Transverse colon (tissue), 4 donors: ENCODE results near the gene PDZD2. TPM values are rescaled to one million over a fixed set of nuclear protein-coding genes. Genes with fewer than 3 reads are reported as not detected.

ENCODE experiments used
- DNase-seq: peaks from one replicate; pipeline ENCODE4 v3.0.0-alpha.2; 2019
- H3K27ac ChIP-seq, 4 donors: fragments of 200-600 bp; sonication (generic); 2 replicates each; pipeline ENCODE4 v1.5.1; 2016 to 2018; ENCODE audit warnings: inconsistent platforms in 4 of 4
- H3K27me3 ChIP-seq: fragments of 200-600 bp; sonication (generic); 2 replicates; pipeline ENCODE4 v1.5.1; 2017; ENCODE audit warnings: inconsistent platforms
- H3K36me3 ChIP-seq, 4 donors: fragments of 200-600 bp; sonication (generic); 2 replicates each; pipeline ENCODE4 v1.5.1; 2017 to 2019; ENCODE audit warnings: inconsistent platforms in 4 of 4
- H3K4me1 ChIP-seq, 4 donors: fragments of 200-600 bp; sonication (generic); 2 replicates each; pipeline ENCODE4 v1.5.1; 2017 to 2020; ENCODE audit warnings: inconsistent platforms in 4 of 4
- H3K4me3 ChIP-seq, 4 donors: fragments of 200-600 bp; sonication (generic); 1 replicate in 1 of 4; 2 replicates in 3 of 4; pipeline versions ENCODE4 v1.5.1 to v1.6.1; 2017 to 2019; ENCODE audit warnings: inconsistent platforms in 4 of 4
- H3K9me3 ChIP-seq, 2 donors: fragments of 200-600 bp; sonication (generic); 2 replicates each; pipeline ENCODE4 v1.5.1; 2017 to 2019; ENCODE audit warnings: inconsistent platforms in 2 of 2
- EP300 ChIP-seq: sonication (generic); formaldehyde crosslinking; IDR thresholded peaks from one replicate; pipeline ENCODE4 v1.6.1; 2017; ENCODE audit warnings: antibody characterized with exemption, low read depth
- POLR2A ChIP-seq: fragments of 450-650 bp; IDR thresholded peaks from one replicate; pipeline ENCODE4 v1.6.1; 2016; ENCODE audit warnings: antibody characterized with exemption, mild to moderate bottlenecking, moderate library complexity
- POLR2AphosphoS5 ChIP-seq, 3 donors: sonication (generic); formaldehyde crosslinking; IDR thresholded peaks; one replicate each; pipeline ENCODE4 v1.6.1; 2016; ENCODE audit warnings: antibody characterized with exemption in 3 of 3
- WGBS, 2 donors: methylation state at CpG; one replicate each; pipeline ENCODE4 v1.1.5; 2018; ENCODE audit warnings: low coverage in 1 of 2; 5-methylcytosine and 5-hydroxymethylcytosine counted together
- in situ Hi-C, 4 donors: fragments of 200-750 bp; cut with MboI; loops; one replicate each; pipeline versions ENCODE4 v1.15.0 to v1.15.1; 2017; ENCODE audit warnings: low sequenced_read_pairs in 3 of 4, low pct_ligation_motif_present in 1 of 4, low pct_unique_long_range_greater_than_20kb in 1 of 4
- intact Hi-C: fragments of 100-400 bp; cut with DNase I; formaldehyde crosslinking; loops from one replicate; pipeline ENCODE4 v1.15.1; 2023; ENCODE audit warnings: low total_unique reads
- total RNA-seq, 4 donors: library from RNA; depleted of rRNA; stranded (reverse); fragments of >200 nt; gene quantifications; one replicate each; pipeline ENCODE4 v1.1.0, GENCODE V29; 2016
- TF ChIP-seq, protein P1 (sequence below), 5 experiments: fragments of 200-600 bp in 3 of 5; fragments of 450-650 bp in 2 of 5; sonication (generic) in 3 of 5; IDR thresholded peaks; 1 replicate in 2 of 5; 2 replicates in 3 of 5; pipeline ENCODE4 v1.5.1; 2016 to 2017; ENCODE audit warnings: antibody characterized with exemption in 5 of 5, inconsistent platforms in 3 of 5, mild to moderate bottlenecking in 2 of 5, moderate library complexity in 1 of 5

The PDZD2 gene
- total RNA-seq, 4 donors from 2014 or later: 2.0 to 3.7 (median 2.8) TPM

DNA sequence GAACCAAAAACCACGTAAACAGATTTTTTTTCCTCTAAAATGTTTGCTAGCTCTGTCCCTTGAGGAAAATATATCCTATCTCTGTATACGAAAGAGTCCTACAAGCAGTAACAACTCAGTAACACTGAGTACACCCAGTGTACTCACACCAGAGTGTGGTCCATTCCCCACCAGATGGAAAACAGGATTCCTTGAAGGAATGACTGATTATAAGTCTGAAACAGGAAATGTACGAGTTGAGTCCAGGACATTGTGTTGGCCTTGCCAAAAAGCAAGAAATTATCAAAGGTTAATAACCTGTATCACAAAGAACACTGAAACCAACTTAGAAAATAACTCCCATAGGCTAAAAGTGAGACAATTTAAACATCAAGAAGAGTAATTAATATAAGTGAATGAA is 514.8 kb downstream of the PDZD2 start:
- WGBS, 2 donors: 51 to 62% methylated on average over 3 of the region's 3 CpGs
- TF ChIP-seq POLR2A (no peak), EP300 (no peak), POLR2AphosphoS5 (IDR thresholded peaks at IDR 0.05) (no peak)
- TF ChIP-seq, protein P1, sequence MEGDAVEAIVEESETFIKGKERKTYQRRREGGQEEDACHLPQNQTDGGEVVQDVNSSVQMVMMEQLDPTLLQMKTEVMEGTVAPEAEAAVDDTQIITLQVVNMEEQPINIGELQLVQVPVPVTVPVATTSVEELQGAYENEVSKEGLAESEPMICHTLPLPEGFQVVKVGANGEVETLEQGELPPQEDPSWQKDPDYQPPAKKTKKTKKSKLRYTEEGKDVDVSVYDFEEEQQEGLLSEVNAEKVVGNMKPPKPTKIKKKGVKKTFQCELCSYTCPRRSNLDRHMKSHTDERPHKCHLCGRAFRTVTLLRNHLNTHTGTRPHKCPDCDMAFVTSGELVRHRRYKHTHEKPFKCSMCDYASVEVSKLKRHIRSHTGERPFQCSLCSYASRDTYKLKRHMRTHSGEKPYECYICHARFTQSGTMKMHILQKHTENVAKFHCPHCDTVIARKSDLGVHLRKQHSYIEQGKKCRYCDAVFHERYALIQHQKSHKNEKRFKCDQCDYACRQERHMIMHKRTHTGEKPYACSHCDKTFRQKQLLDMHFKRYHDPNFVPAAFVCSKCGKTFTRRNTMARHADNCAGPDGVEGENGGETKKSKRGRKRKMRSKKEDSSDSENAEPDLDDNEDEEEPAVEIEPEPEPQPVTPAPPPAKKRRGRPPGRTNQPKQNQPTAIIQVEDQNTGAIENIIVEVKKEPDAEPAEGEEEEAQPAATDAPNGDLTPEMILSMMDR (IDR thresholded peaks at IDR 0.05): no peak
- intact Hi-C loops: no loop called here
- DNase-seq: no peak
- in situ Hi-C loops: no loop called here
- no peak overlapping the region for H3K4me3 ChIP-seq
- H3K4me1 ChIP-seq: peaks cover 0 to 76% (median 31%) of the 10 kb centered on the region in 4 donors
- H3K9me3 ChIP-seq: no peaks in the 10 kb centered on the region
- peaks cover 0 to 3% (median 0%) of the 10 kb centered on the region in 4 donors for H3K36me3 ChIP-seq
- no peak overlapping the region for H3K27ac ChIP-seq
- H3K27me3 ChIP-seq: no peaks in the 10 kb centered on the region

DNA sequence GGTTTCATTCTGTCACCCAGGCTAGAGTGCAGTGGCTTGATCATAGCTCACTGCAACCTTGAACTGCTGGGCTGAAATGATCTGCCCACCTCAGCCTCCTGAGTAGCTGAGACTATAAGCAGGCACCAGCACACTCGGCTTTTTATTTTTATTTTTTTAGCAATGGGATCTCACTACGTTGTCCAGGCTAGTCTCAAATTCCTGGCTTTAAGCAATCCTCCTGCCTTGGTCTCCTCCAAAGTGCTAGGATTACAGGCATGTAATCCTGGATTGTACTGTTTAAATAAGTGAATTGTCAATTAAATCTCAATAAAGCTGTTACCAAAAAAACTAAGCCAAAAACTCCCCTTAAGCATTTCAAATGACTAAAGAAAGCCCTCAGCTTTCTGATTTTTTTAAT is 516.3 kb downstream of the PDZD2 start:
- no peaks in the 10 kb centered on the region for H3K27me3 ChIP-seq
- no peak for DNase-seq
- in situ Hi-C loops (no loop called here), intact Hi-C loops (no loop called here)
- peaks cover 0 to 3% (median 0%) of the 10 kb centered on the region in 4 donors for H3K36me3 ChIP-seq
- H3K9me3 ChIP-seq: no peaks in the 10 kb centered on the region
- peaks cover 0 to 77% (median 37%) of the 10 kb centered on the region in 4 donors for H3K4me1 ChIP-seq
- no peak overlapping the region for H3K27ac ChIP-seq
- 85 to 88% methylated on average over 2 of the region's 2 CpGs for WGBS, 2 donors
- no peak overlapping the region for H3K4me3 ChIP-seq
- TF ChIP-seq EP300 (no peak), POLR2AphosphoS5 (IDR thresholded peaks at IDR 0.05) (no peak), POLR2A (no peak)
- TF ChIP-seq, protein P1 (IDR thresholded peaks at IDR 0.05): no peak

DNA sequence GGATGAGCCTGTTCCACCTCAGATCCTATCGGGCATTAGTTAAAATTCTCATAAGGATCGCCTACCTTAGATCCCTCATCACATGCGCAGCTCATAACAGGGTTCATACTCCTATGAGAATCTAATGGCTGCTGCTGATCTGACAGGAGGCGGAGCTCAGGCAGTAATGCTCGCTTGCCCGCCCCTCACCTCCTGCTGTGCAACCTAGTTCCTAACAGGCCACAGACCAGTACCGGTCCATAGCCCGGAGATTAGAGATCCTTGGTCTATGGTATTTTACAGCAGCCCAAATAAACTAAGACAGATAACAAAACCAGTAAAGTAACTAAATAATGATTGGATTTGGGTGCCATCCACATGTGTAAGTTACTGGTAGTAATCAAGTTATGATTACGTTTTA is 517.7 kb downstream of the PDZD2 start:
- H3K36me3 ChIP-seq: peaks cover 0 to 3% (median 0%) of the 10 kb centered on the region in 4 donors
- H3K4me3 ChIP-seq: no peak overlapping the region
- intact Hi-C loops: no loop called here
- no peak overlapping the region for H3K27ac ChIP-seq
- no peak for DNase-seq
- TF ChIP-seq POLR2AphosphoS5 (IDR thresholded peaks at IDR 0.05) (no peak), EP300 (no peak), POLR2A (no peak)
- TF ChIP-seq, protein P1 (IDR thresholded peaks at IDR 0.05): no peak
- 74 to 85% methylated on average over 5 to 9 of the region's 9 CpGs for WGBS, 2 donors
- peaks cover 0 to 67% (median 33%) of the 10 kb centered on the region in 4 donors for H3K4me1 ChIP-seq
- no peaks in the 10 kb centered on the region for H3K27me3 ChIP-seq
- in situ Hi-C loops: no loop called here
- H3K9me3 ChIP-seq: no peaks in the 10 kb centered on the region

DNA sequence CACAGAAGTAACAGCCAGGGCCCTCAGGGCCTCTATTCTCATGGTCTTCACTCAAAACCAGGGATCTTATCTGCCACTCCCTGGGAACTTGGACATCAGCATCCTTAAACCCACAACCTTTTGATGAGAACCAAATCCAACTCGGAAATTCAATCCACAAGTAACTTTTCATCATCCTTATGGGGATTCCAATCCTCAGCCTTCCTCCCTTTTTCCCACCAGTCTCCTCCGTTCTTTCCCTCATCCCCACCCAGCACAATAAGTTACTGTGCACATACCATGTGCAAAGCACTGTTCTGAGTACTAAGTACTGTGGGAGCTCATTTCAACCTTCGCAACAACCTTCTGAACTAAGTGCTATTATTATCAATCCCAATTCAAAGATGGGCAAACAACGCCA is 518.1 kb downstream of the PDZD2 start:
- TF ChIP-seq EP300 (no peak), POLR2A (no peak), POLR2AphosphoS5 (IDR thresholded peaks at IDR 0.05) (no peak)
- TF ChIP-seq, protein P1 (IDR thresholded peaks at IDR 0.05): no peak
- Histone ChIP-seq H3K36me3 (peaks cover 0 to under 1% (median 0%) of the 10 kb centered on the region in 4 donors), H3K27me3 (no peaks in the 10 kb centered on the region), H3K4me1 (peaks cover 0 to 63% (median 30%) of the 10 kb centered on the region in 4 donors), H3K4me3 (no peak overlapping the region), H3K9me3 (no peaks in the 10 kb centered on the region), H3K27ac (no peak overlapping the region)
- 85 to 93% methylated on average over 4 of the region's 4 CpGs for WGBS, 2 donors
- DNase-seq: no peak
- in situ Hi-C loops: no loop called here
- intact Hi-C loops: no loop called here
